Endometrial microvascular endothelial cells (primary cell): ENCODE data around the gene ABHD5. TPM values are rescaled to one million over a fixed set of nuclear protein-coding genes. Genes with fewer than 3 reads are reported as not detected.

ENCODE experiments used
- in situ Hi-C: cut with HindIII; loops from 2 replicates; pipeline ENCODE4 v1.10.0; 2017; ENCODE audit warnings: low sequenced_read_pairs, low pct_unique_long_range_greater_than_20kb; ENCODE audit errors: inconsistent ontology term
- total RNA-seq: library from RNA; depleted of rRNA; stranded (reverse); fragments of >200 nt; gene quantifications from one replicate; pipeline ENCODE4 v1.2.3, GENCODE V29; 2015; ENCODE audit errors: inconsistent ontology term

Gene ABHD5
- total RNA-seq, 1 donor from 2014 or later: 108 TPM

- in situ Hi-C loops: no loop called here
These were observed 15.6 kb downstream of the ABHD5 start for GRCh38 chr3:43706342-43706741.

- in situ Hi-C loops: no loop called here
These were observed 16.5 kb downstream of the ABHD5 start for GRCh38 chr3:43707266-43707665.

GRCh38 chr3:43707998-43708397 is 17.3 kb downstream of the ABHD5 start:
- in situ Hi-C loops: no loop called here

- in situ Hi-C loops: no loop called here
These were observed 18.3 kb downstream of the ABHD5 start for GRCh38 chr3:43709022-43709421.

- in situ Hi-C loops: no loop called here
These were observed 19.9 kb downstream of the ABHD5 start for GRCh38 chr3:43710607-43711006.

- in situ Hi-C loops: no loop called here
These were observed 27.6 kb downstream of the ABHD5 start for GRCh38 chr3:43718296-43718695.

- in situ Hi-C loops: no loop called here
These were observed 32.5 kb downstream of the ABHD5 start for GRCh38 chr3:43723121-43723734.

GRCh38 chr3:43726521-43726920 is 35.8 kb downstream of the ABHD5 start:
- in situ Hi-C loops: no loop called here

- in situ Hi-C loops: no loop called here
These were observed 37.2 kb downstream of the ABHD5 start for GRCh38 chr3:43727930-43728329.

GRCh38 chr3:43728476-43728875 is 37.7 kb downstream of the ABHD5 start:
- in situ Hi-C loops: no loop called here

GRCh38 chr3:43728947-43729346 is 38.2 kb downstream of the ABHD5 start:
- in situ Hi-C loops: no loop called here

- in situ Hi-C loops: no loop called here
These were observed 39.1 kb downstream of the ABHD5 start for GRCh38 chr3:43729707-43730414.

- in situ Hi-C loops: no loop called here
These were observed 42.1 kb downstream of the ABHD5 start for GRCh38 chr3:43732747-43733425.

GRCh38 chr3:43733459-43734384 is 43.0 kb downstream of the ABHD5 start:
- in situ Hi-C loops: no loop called here

GRCh38 chr3:43734685-43735084 is 43.9 kb downstream of the ABHD5 start:
- in situ Hi-C loops: no loop called here

- in situ Hi-C loops: no loop called here
These were observed 44.9 kb downstream of the ABHD5 start for GRCh38 chr3:43735618-43736017.

GRCh38 chr3:43736558-43737440 is 46.1 kb downstream of the ABHD5 start:
- in situ Hi-C loops: no loop called here

- in situ Hi-C loops: no loop called here
These were observed 47.6 kb downstream of the ABHD5 start for GRCh38 chr3:43738305-43738704.
